NCI-H446 treated with DMSO at 0.1 percent for 48 hours (cell line): Measurements from ENCODE around the gene NELL1.

Experiments used
- DNase-seq: peaks from one replicate; lab custom pipeline; 2025; lab: John Stamatoyannopoulos, UW

The NELL1 gene

DNA sequence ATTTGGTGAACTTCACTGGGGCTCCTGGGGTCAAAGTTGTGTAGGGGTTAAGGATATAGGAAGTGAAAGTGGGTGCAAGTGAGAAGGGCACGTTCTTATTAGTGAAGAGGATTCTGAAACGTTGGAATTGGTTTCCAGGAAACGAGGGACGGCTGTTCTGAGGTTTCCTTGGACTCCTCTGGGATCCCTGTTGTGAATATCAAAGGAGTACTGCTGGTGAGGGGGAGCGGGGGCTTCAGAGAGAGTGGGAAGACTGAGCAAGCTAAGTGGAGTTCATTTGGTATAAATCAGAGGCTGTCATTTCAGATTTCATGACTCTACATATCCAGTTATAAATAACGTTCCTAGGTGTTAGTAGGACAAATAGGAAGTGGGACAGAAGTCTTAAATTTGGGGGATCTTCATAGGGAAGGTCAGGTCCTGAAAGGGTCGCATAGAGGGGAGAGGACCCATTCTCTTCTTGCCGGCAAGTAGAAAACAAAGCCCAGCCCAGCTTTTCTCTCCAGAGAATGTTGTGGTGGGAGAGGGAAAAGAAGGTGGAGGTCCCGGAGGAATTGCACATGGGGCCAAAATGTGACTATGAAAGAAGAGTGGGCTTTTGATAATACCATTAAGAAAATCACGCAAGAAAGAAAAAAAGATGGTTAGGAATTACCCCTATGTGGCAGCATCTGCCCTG lies 1.1 kb upstream of the NELL1 start:
- DNase-seq = no peak

DNA sequence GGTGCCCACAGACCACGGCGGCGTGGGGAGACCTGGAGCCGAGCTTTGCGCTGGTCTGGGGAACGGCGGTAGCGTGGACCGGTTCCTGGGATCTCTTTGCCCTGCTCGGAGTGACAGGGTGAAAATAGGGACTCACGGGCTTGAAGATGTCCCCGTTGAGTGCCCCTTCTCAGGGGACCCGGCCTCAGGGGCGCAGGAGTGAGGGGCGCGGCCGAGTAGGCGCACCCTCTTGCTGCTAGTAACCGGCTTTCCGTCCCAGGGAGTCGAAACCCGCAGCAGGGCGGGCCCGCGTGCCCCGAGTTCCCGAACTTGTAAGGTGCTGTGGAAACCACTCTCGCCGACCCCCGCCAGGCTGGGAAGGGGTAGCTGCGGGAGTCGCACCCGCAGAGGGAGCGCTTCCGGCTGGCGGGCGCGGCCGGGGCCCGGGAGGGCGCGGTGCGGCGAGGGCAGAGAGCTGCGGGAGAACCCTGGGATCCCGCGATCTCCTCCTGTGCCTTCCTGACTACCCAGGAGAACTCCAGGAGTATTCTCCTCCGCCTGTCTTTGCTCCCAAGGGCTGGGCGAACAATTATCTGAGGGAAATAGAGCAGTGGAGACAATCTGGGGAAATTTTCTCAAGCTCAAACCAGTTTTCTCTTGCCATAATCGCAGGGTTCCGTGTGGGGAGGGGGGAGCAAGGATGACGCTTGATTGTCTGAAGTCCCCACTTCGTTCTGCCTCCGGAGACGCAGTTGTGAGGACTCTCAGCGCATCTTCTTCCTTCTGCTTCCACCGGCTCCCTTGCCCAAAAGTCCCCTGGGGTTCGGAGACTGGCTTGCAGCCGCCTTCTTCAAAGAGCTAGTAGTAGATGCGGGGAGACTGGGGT lies 666 bp downstream of the NELL1 start:
- DNase-seq = no peak

DNA sequence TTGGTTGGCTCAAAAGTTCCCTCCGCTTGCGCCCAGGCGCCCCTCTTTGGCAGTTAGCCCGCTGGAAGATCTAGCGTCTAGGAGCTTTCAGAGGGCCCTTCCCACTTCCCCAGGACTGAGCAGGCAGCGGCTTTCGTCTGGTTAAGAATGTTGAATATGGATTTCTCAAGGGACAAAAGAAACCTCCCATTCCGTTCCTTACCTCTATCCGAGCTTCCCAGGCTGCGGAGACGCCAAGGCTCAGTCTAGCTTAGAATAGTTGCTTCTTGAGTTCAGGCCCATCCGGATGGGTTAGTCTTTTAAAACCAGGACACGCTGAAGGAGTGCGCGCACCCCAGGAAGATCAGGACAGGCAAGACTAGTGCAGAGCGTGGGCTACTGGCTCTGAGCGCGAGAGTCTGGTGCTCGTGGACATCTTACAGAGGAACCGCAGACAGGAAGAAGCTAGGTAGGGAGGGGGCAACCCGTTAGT lies 1.6 kb downstream of the NELL1 start:
- no peak for DNase-seq

DNA sequence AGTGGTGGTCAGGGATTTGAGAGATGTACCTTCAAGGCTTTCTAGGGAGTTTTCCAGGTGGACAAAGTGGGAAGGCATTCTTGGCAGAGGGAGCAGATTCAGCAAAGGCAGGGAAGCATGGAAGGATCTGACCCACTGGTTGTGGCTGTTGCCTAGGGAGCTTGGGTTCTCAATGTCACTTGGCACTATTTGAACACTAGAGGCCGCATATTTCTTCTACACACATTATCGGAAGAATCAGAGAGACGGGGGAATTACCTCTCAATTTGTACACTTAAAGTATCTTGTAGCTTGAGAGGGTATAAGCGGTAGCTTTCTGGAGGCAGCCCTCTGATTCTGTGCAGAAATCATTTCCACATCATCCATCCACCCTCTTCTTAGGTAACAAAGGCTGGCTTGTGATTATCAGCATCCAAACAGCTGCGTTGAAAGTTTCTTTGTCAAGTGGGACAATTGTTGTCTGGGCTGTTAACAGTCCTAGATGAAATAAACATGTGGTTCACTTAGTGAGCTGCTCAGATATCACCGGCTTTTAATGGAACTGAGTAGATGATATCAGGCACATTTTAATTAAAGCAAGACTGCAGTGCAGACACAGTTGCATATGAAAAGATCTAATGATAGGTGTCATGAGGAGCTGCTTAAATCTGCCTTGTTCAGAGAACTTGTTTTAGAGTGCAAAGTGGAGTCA lies 2.6 kb downstream of the NELL1 start:
- DNase-seq = peak; percentile 15

DNA sequence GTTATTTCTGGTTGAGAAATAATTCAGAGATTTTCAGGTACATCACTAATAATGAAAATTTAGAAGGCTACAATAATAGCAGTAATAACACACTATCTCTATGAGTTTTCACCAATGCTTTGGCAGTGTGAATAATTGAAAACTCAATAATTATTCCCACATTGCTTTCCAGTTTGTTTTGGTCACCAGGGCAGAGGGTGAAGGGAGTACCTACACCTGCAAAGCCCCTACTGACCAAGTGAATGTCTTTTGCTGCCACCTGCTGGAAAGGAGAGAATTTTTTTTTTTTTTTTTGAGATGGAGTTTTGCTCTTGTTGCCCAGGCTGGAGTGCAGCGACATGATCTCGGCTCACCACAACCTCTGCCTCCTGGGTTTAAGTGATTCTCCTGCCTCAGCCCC lies 3.2 kb downstream of the NELL1 start:
- no peak for DNase-seq

DNA sequence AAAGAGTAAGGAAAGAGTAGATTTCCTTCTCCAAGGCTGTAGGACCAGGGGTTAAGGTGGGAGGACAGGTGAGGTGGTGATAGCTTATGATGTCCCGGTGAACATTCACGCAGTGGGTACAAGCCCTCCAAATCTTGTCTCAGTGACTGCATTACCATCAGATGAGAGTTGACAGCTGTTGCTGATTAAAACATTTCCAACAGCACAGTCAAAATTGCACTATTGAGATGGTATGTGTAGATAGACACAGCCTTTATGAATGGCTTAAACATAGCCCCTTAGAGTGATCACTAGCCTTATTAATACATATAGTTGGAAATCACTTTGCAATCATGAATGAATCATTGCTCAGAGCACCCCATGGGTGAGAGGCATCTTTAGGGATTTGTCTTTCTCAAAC lies 7.3 kb downstream of the NELL1 start:
- no peak for DNase-seq

DNA sequence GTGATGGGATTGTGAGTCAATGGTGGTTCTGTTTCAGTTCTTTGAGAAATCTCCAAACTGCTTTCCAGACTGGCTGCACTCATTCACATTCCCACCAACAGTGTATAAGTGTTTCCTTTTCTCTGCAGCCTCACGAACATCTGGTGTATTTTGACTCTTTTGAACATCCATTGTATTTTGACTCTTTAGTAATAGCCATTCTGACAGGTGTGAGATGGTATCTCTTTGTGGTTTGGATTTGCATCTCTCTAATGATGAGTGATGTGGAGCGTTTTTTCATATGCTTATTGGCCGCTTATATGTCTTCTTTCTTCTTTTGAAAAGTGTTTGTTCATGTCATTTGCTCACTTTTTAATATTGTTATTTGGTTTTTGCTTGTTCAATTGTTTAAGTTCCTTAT lies 19.4 kb downstream of the NELL1 start:
- DNase-seq = no peak

DNA sequence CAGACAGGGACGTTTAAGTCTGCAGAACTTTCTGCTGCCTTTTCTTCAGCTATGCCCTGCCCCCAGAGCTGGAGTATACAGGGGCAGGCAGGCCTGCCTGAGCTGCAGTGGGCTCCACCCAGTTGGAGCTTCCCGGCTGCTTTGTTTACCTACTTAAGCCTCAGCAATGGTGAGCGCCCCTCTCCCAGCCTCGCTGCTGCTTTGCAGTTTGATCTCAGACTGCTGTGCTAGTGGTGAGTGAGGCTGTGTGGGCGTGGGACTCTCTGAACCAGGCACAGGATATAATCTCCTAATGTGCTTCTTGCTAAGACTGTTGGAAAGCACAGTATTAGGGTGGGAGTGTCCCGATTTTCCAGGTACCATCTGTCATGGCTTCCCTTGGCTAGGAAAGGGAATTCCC lies 38.5 kb downstream of the NELL1 start:
- DNase-seq = no peak

DNA sequence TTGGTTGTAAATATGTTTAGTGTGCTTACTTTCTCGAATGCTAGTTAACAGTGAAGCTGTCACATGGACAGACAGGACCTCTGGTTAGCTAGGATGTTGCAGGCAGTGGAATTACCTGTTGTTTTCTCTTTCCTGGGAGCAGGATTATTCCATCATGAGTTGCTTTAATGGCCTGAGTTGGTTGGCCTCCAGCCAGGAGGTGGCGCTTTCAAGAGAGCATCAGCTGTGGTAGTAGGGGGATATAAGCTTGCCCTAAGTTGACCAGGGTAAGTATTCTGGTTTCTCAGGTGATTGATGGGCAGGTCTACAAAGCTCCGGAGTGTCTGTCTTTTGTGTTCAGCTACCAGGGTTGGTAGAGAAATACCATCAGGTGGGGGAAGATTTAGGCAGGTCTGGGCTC lies 43.5 kb downstream of the NELL1 start:
- no peak for DNase-seq

DNA sequence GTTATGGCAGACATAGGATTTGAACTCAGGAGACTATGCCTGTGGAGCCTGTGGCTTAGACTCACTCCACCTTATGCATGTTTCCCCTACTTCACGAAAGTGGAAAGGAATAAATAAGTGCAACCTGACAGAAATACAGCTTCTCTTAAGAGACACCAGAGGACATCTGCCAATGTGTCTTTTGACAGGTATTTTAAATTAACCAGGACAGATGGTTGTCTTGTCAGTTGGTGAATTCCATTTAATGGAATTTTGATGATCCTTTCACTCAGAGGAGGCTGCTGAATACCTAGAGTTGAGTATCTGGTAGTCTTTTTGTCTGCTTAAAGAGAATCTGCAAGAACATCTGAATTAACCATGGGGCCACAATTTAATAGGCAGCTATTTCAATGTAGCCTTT lies 46.1 kb downstream of the NELL1 start:
- no peak for DNase-seq

DNA sequence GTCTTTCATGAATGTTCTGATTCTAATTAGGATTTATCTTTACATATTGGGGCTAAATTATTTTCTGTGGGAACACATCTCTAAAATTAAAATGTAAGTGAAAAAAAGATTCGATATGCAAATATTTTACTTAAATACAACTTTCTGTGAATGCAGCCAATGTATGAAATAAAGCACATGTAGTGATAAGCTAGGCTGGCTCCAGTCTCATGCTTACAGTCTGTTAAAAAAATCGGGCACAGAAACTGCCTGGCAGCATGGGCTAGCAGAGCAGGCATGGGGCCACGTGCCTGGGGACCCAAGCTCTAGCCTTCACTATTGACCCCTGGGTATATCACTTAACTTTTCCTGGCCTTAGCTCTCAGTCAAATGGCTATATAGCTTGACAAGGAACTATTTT lies 46.5 kb downstream of the NELL1 start:
- DNase-seq = no peak

DNA sequence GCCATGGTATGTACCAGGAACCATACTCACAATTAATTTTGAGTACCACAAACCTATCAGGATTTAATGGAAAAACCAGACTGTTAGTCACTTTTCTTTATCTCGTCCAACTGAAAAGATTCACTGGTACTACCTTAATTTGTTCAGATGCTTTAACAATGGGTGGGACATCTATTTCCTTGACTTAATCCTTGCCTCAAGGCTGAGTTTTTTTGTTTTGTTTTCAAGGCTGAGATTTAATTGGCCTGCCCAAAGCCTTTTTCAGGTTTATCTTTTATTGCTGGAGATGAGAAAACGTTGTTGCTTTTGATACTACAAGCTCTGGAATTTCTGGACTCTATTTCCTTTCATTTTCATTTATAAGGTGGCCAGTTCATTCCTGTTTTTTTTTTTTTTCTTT lies 50.4 kb downstream of the NELL1 start:
- no peak for DNase-seq

DNA sequence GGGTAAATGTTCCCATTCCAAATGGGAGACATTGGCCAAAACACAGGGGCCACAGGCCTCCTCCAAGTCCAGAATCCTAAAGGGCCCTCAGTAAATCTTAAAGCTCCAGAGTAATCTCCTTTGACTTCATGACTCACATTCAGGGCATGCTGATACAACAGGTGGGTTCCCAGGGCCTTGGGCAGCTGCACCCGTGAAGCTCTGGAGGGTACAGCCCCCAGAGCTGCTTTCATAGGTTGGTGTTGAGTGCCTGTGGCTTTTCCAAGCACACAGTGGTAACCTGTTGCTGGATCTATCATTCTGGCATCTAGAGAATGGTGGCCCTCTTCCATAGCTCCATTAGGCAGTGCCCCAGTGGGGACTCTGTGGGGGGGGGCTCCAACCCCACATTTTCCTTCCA lies 54.0 kb downstream of the NELL1 start:
- DNase-seq = no peak

DNA sequence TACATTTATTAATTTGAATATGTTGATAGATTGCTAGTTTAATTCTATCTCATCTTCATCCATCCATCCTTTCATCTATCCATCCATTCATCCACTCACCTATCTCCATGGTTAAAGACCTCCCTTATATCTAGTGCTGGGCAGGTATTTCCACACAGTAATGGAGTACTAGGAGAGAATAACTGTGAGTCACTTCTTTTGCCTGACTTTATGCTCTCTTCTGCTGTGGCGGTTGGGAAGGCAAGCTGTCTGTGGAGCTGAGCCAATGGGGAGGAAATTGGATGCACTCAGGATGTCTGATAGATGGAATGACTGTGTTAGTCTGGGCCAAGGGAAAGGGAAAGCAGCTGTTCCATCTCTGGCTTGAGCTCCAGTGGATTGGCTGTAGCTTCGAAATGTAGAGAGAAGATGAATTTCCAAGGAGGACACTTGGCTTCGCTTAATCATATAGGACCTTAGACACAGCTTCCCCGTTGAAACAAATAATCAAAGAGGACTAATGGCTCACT lies 60.3 kb downstream of the NELL1 start:
- peak; percentile 92 for DNase-seq

DNA sequence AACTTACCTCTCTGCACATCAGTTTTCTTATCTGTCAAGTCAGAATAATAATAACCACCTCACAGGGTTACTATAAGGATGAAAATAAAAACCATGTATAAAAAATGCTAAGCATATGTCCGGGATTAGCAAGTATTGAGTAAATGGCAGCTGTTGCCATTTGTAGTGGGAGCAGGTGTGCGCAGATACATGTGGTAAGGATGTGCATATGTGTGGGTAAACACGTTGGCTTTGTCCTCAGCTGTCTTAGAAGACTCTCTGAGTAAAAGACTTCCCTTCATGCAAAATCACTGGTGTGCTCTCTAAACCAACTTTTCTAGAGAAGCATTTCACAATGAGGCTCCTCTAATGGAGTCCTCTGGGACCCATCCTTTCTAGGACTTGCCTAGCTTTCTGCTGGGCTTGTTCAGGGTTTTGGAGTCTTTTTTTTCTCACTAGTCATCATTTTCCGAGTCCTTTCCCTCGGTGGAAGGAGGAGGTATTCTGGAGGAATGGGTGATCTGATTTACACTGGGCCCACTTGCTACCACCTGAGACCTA lies 62.4 kb downstream of the NELL1 start:
- no peak for DNase-seq

DNA sequence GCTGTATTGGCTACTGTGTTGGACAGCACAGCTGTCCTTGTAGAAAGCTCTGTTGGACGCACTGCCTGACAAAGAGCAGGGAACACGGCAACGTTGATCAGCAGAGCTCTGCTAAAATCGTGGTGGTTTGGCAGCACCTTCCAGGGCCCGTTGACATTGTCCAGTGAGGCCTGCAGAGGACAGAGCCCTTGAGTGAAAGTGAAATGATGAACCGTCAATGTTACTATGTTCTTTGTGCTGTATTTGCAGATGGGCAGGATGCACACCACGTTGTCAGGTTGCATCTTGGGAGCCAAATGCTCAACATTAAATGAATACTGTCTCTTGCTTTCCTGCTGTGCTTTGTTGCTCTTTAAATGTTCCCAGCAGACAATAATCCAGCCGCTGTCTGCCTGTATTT lies 69.7 kb downstream of the NELL1 start:
- DNase-seq = no peak

DNA sequence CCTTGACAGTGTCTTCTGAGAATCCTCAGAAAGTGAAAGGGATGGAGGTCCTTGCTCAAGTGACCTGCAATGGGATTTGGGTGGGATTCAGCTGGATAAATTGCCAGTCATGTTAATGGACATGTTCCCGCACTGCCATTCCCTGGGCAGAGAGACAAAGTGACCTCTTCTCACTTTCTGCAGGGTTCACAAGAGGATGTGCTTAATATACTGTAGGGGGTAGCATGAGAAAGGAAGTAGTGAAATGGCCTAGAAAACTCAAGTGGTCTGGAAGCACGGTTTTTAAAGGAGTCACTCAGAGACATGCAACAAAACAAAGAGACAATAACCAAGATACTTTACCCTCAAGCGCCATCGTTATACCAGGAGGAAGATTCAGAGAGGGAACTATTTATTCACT lies 70.2 kb downstream of the NELL1 start:
- DNase-seq = no peak

DNA sequence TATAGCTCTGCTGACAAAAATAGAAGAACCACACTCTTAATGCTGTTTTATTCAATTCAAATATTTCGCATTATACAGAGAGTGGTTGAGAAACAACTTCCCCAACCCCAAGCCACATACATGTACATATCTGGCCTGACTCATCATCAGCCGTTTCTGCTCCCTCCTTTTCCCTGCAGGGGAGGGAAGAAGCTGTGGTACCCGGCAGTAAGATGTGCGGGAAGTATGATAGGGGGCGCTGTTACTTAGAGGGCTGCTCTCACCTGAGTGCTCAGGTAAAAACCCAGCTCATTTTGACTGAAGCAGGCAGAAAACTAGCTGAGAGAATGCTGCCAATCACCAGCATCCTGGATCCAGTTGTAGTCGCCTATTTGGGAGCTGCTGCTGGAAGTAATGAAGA lies 85.5 kb downstream of the NELL1 start:
- DNase-seq = no peak

DNA sequence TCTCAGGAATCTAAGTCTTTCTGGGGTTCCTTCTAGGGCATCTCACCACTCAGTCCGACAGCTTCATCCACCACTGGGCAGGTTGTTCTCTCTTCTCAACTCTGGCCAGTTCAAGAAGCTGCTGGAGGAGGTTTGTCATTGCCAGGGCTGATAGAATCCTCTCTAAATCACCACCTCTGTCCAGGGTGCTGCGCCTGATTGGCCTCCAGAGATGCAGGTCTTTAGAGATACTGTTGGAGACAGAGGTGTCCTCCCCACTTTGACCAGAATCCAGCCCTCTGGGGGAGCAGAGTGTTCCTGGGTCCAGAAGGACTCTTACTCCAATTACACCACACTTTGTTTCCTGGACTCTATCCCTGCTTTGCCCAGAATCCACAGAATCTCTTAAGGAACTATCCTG lies 90.2 kb downstream of the NELL1 start:
- DNase-seq = no peak

DNA sequence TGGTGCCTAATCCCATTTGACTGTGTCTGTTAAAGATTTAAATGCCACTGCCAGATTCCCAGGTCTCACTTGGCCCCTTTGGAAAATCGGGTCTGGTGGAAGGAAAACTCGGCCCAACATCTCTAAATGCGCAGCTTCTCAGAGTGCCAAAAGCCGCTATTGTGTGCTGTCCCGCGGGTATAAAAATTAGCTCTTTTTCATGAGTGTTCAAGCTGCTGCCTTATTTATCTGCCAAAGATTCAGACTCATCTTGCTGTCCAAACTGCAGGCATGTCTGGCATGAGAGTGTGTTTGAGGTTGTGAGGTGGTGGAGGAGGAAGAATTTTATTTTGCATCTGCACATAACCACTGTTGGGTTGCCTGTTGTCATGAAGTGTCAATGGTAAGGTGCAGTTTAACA lies 91.4 kb downstream of the NELL1 start:
- DNase-seq = peak; percentile 93

DNA sequence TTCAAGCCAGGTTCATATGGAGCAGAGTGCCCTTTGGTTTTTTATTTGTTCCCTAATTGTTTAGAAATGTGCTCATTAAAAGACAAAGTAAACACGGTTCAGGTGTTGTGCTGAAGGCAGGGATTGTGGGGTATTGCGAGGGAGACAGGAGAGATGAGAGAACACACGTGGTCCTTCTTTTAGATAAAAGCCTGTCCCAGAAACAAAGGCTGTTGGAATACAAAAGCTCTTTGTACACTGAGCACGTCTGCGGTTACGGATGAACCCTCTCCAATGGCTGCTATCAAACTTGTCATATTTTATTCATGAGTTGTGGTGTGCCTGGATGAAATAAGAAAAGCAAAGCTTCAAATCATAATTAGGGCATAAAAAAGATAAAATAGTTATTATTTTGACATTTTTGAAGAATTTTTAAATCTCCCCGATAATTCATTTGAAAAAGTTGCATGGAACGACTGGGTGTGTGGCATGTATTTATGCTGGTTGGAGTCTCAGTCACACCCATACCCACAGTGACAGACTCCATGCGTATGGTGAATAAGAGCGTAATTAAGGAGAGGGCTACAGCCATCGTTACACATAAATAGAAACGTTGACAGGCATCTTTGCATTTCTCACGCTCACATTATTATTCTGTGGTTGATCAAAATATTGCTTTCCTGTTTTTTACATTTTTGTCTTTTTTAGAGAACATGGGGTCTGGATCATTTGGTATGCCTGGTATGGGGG lies 92.9 kb downstream of the NELL1 start:
- no peak for DNase-seq

DNA sequence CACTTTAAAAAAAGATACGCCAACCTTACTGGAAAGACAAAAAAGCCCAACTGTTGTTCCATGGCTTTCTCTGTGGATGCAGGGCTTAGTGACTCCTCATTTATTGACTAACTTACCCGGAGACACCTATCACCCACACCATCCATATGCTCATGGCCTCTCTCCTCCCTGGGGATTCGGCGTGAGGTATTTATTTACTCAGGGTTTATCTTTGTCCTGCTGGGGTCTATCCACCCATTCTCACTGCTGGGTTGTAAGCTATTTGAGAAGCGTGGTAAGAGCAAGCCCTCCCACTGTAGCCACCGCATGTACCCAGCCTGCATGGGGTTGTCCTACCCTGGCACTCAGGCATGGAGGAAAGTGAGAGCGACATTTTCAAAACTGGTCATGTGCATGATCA lies 93.6 kb downstream of the NELL1 start:
- DNase-seq = no peak
